ENCODE results near the gene PIGU.

PIGU gene

DNA sequence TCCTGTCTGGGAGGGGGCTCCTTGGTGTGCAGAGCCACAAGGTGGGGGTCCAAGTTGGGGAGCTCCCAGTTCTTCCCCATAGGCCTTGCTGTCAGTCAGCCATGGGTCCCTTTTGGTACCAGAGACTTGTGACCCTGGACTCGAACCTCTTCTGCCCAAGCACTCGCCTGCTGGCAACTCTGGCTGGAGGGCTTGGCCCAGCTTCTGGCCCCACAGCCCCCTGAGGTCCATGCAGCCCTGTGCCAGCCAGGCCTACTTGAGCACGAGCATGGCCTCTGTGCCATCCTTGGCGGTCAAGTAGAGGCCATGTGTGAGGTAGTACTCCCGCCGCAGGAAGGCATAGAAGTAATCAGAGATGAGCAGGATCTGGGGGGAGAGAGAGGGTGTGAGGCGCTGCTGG is 116.3 kb downstream of the PIGU start:
- no peak for DNase-seq
- Histone ChIP-seq H3K56ac (ENCODE audit: low read length) (no peak overlapping the region), H3K18ac (ENCODE audit: low read length) (no peak overlapping the region), H2BK15ac (replicated peaks; ENCODE audit: low read depth) (no peak overlapping the region), H3K27me3 (ENCODE audit: insufficient read depth, low read length, poor library complexity) (no peaks in the 10 kb centered on the region), H3K27ac (ENCODE audit: low read depth, low read length) (no peak overlapping the region), H3K23ac (ENCODE audit: low read length) (no peak overlapping the region), H3K36me3 (ENCODE audit: control insufficient read depth, insufficient read depth, low read length) (peaks cover under 1% of the 10 kb centered on the region), H2BK120ac (ENCODE audit: low read depth, low read length) (no peak overlapping the region), H2BK5ac (ENCODE audit: low read length) (no peak overlapping the region), H4K5ac (ENCODE audit: low read length) (no peak overlapping the region), H3K9ac (ENCODE audit: low read length) (no peak overlapping the region), H3K4me1 (ENCODE audit: control insufficient read depth, low read depth, low read length) (no peaks in the 10 kb centered on the region), H3K4ac (ENCODE audit: low read depth, low read length) (no peak overlapping the region), H3K79me1 (ENCODE audit: low read length) (no peaks in the 10 kb centered on the region), H2AK5ac (ENCODE audit: low read length) (no peak overlapping the region), H3K4me3 (ENCODE audit: low read length) (no peak overlapping the region), H4K8ac (ENCODE audit: low read depth, low read length) (no peak overlapping the region), H3K4me2 (ENCODE audit: low read length) (no peak overlapping the region), H3K79me2 (ENCODE audit: control insufficient read depth, insufficient read depth, low read length) (no peaks in the 10 kb centered on the region)
- WGBS (ENCODE audit: extremely low coverage, insufficient coverage, low lambda C conversion rate) = no CpG with 5 or more reads among the region's 7 CpGs

DNA sequence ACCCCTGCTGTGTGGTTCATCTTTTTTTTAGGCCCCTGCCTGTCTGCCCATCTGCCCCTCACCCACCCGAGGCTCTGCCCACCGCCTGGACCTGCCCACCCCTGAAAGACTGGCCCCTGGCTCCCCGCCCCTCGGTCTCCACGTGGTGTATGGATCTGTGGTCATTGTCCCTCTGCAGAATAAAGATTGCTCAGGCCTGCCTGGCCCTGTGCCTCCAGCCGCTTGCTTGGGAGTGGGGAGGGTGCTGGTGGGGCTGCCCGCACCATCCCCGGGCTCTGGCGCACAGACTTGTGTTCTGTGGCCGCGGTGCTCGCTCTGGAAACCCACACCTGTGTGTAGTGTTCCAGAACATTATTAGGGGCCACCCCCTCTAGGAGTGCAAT is 116.8 kb downstream of the PIGU start:
- no peak overlapping the region for H2AK5ac ChIP-seq (ENCODE audit: low read length)

DNA sequence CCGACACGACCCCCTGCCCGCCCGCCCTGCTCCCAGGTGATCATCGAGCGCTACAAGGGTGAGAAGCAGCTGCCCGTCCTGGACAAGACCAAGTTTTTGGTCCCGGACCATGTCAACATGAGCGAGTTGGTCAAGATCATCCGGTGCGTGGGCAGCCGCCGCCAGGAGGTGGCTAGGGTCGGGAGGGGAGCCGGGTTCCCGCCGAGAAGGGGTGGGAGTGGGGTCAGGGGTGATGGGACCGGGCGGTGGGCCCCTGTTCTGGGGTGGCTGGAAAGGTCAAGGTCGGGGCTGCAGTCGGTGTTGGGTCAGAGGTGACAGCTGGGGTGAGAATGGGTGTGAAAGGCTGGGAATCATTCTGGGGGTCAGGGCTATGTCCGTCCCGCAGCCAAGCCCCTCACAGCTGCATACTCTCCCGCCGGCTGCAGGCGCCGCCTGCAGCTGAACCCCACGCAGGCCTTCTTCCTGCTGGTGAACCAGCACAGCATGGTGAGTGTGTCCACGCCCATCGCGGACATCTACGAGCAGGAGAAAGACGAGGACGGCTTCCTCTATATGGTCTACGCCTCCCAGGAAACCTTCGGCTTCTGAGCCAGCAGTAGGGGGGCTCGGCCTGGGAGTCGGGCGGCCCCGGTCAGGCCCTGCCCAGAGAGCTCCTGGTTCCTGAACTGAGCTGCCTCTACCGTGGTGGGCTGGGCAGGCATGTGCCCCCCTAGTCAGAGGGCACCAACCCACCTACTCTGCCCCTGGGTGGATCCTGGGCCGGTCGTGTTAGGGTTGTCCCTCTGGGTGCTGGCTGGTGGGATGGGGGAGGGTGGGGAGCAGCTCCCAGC is 117.4 kb downstream of the PIGU start:
- H3K4me1 ChIP-seq (ENCODE audit: control insufficient read depth, low read depth, low read length) = no peaks in the 10 kb centered on the region
- H3K23ac ChIP-seq (ENCODE audit: low read length) = no peak overlapping the region
- H2BK5ac ChIP-seq (ENCODE audit: low read length) = no peak overlapping the region
- H3K56ac ChIP-seq (ENCODE audit: low read length) = peak overlapping the region; percentile 64
- H4K5ac ChIP-seq (ENCODE audit: low read length) = no peak overlapping the region
- WGBS (ENCODE audit: extremely low coverage, insufficient coverage, low lambda C conversion rate) = no CpG with 5 or more reads among the region's 43 CpGs
- no peak overlapping the region for H3K18ac ChIP-seq (ENCODE audit: low read length)
- no peak overlapping the region for H3K9ac ChIP-seq (ENCODE audit: low read length)
- no peak overlapping the region for H3K4ac ChIP-seq (ENCODE audit: low read depth, low read length)
- H3K27me3 ChIP-seq (ENCODE audit: insufficient read depth, low read length, poor library complexity) = no peaks in the 10 kb centered on the region
- no peak overlapping the region for H2BK120ac ChIP-seq (ENCODE audit: low read depth, low read length)
- H4K8ac ChIP-seq (ENCODE audit: low read depth, low read length) = no peak overlapping the region
- no peak overlapping the region for H2BK15ac ChIP-seq (replicated peaks; ENCODE audit: low read depth)
- H3K79me1 ChIP-seq (ENCODE audit: low read length) = no peaks in the 10 kb centered on the region
- no peak overlapping the region for H3K4me2 ChIP-seq (ENCODE audit: low read length)
- no peak overlapping the region for H2AK5ac ChIP-seq (ENCODE audit: low read length)
- no peaks in the 10 kb centered on the region for H3K79me2 ChIP-seq (ENCODE audit: control insufficient read depth, insufficient read depth, low read length)
- H3K4me3 ChIP-seq (ENCODE audit: low read length) = no peak overlapping the region
- H3K36me3 ChIP-seq (ENCODE audit: control insufficient read depth, insufficient read depth, low read length) = no peaks in the 10 kb centered on the region
- H3K27ac ChIP-seq (ENCODE audit: low read depth, low read length) = no peak overlapping the region
- no peak for DNase-seq

More for the DNA sequence above, 116.8 kb downstream of the PIGU start:
- Histone ChIP-seq H3K4me3 (ENCODE audit: low read length) (no peak overlapping the region), H4K5ac (ENCODE audit: low read length) (no peak overlapping the region), H3K27me3 (ENCODE audit: insufficient read depth, low read length, poor library complexity) (no peaks in the 10 kb centered on the region), H3K4ac (ENCODE audit: low read depth, low read length) (no peak overlapping the region), H3K79me1 (ENCODE audit: low read length) (no peaks in the 10 kb centered on the region), H3K27ac (ENCODE audit: low read depth, low read length) (no peak overlapping the region), H4K8ac (ENCODE audit: low read depth, low read length) (no peak overlapping the region), H3K23ac (ENCODE audit: low read length) (no peak overlapping the region), H3K4me1 (ENCODE audit: control insufficient read depth, low read depth, low read length) (no peaks in the 10 kb centered on the region), H3K56ac (ENCODE audit: low read length) (no peak overlapping the region), H3K18ac (ENCODE audit: low read length) (no peak overlapping the region), H3K79me2 (ENCODE audit: control insufficient read depth, insufficient read depth, low read length) (no peaks in the 10 kb centered on the region), H2BK5ac (ENCODE audit: low read length) (no peak overlapping the region), H2BK15ac (replicated peaks; ENCODE audit: low read depth) (no peak overlapping the region), H3K36me3 (ENCODE audit: control insufficient read depth, insufficient read depth, low read length) (no peaks in the 10 kb centered on the region), H3K9ac (ENCODE audit: low read length) (no peak overlapping the region), H3K4me2 (ENCODE audit: low read length) (no peak overlapping the region), H2BK120ac (ENCODE audit: low read depth, low read length) (no peak overlapping the region)
- DNase-seq = no peak
- no CpG with 5 or more reads among the region's 12 CpGs for WGBS (ENCODE audit: extremely low coverage, insufficient coverage, low lambda C conversion rate)

DNA sequence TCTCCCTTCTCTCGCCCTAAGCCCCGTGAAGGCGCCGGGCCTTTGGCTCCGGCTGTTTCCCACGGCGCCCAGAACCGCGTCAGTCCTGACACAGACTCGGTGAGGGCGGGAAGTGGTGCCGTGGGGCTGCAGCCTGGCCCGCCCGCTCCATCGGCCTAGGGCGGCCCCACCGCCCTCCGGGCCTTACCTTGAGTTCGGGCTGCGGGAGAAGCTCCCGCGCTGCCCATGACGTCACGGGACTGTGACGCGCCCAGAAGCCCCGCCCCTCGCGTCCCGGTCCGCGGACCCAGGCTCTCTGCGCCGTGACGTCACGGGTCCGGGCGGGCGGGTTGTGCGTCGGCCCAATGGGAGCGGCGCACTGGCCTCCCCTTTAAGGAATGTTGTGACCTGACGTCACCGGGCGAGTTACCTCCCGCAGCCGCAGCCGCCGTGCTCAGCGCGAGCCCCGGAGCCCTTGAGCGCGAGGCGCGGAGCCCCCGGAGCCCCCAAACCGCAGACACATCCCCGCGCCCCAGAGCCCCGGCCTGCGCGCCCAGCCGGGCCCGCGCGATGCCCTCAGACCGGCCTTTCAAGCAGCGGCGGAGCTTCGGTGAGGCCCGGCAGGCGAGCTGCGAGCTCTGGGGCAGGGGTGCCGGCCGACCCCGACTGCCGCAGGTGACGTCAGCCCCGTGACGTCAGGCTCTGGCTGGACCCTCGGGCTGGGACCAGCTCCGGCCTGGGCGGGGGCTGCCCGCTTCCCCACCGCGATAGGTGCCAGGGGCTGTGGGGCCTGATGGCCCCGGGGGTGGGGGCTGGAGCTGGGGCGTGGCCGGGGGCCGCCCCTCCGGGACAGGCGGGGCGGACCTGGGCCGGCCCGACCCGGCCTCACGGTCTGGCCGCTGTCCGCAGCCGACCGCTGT is 118.3 kb downstream of the PIGU start, which contains the start of gene MAP1LC3A:
TSS of gene MAP1LC3A (plus strand) at position 399 of the 899 bp plus-strand sequence. CDS start at position 550, 151 bp downstream.
- Histone ChIP-seq H3K27ac (ENCODE audit: low read depth, low read length) (no peak within 1 kb of the TSS), H3K9ac (ENCODE audit: low read length) (peak within 1 kb of the TSS; percentile 59), H3K4me3 (ENCODE audit: low read length) (peak within 1 kb of the TSS; percentile 44), H3K4ac (ENCODE audit: low read depth, low read length) (no peak within 1 kb of the TSS), H2BK120ac (ENCODE audit: low read depth, low read length) (no peak within 1 kb of the TSS), H3K79me1 (ENCODE audit: low read length) (no peaks in the 10 kb centered on the region), H2AK5ac (ENCODE audit: low read length) (no peak within 1 kb of the TSS), H3K79me2 (ENCODE audit: control insufficient read depth, insufficient read depth, low read length) (no peaks in the 10 kb centered on the region), H3K23ac (ENCODE audit: low read length) (peak within 1 kb of the TSS; percentile 94), H3K56ac (ENCODE audit: low read length) (peak within 1 kb of the TSS; percentile 64), H3K27me3 (ENCODE audit: insufficient read depth, low read length, poor library complexity) (no peaks in the 10 kb centered on the region), H3K36me3 (ENCODE audit: control insufficient read depth, insufficient read depth, low read length) (no peaks in the 10 kb centered on the region), H3K18ac (ENCODE audit: low read length) (no peak within 1 kb of the TSS), H2BK5ac (ENCODE audit: low read length) (no peak within 1 kb of the TSS), H3K4me2 (ENCODE audit: low read length) (peak within 1 kb of the TSS; percentile 51), H3K4me1 (ENCODE audit: control insufficient read depth, low read depth, low read length) (no peaks in the 10 kb centered on the region), H4K8ac (ENCODE audit: low read depth, low read length) (no peak within 1 kb of the TSS), H2BK15ac (replicated peaks; ENCODE audit: low read depth) (no peak within 1 kb of the TSS), H4K5ac (ENCODE audit: low read length) (no peak within 1 kb of the TSS)
- DNase-seq = peak; percentile 96
- no CpG with 5 or more reads among the region's 103 CpGs for WGBS (ENCODE audit: extremely low coverage, insufficient coverage, low lambda C conversion rate)

DNA sequence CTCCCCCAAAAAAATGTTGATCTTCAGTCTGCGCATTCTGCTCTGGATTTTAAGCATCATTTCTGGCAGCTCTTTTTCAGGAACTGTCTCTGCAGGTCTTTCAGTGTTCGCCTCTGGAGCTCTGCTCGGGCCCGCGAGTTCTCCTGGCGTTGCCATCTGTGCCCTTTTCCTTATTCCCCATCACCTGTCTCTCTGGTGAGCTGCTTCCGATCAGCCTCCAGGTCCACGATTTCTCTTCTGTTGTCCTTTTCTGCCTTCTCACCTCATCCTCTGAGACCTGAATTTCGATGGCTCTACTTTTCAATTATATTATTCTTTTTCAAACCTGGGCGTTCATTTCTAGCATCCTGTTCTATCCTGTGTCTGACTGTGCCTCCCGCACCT is 119.0 kb downstream of the PIGU start:
- no peaks in the 10 kb centered on the region for H3K27me3 ChIP-seq (ENCODE audit: insufficient read depth, low read length, poor library complexity)
- H3K23ac ChIP-seq (ENCODE audit: low read length) = no peak overlapping the region
- no peak overlapping the region for H2AK5ac ChIP-seq (ENCODE audit: low read length)
- H3K56ac ChIP-seq (ENCODE audit: low read length) = peak overlapping the region; percentile 42
- no peaks in the 10 kb centered on the region for H3K79me1 ChIP-seq (ENCODE audit: low read length)
- no peaks in the 10 kb centered on the region for H3K4me1 ChIP-seq (ENCODE audit: control insufficient read depth, low read depth, low read length)
- DNase-seq = no peak
- H3K4me3 ChIP-seq (ENCODE audit: low read length) = peak overlapping the region; percentile 22
- H3K4ac ChIP-seq (ENCODE audit: low read depth, low read length) = no peak overlapping the region
- H2BK15ac ChIP-seq (replicated peaks; ENCODE audit: low read depth) = no peak overlapping the region
- H3K27ac ChIP-seq (ENCODE audit: low read depth, low read length) = no peak overlapping the region
- no peak overlapping the region for H3K18ac ChIP-seq (ENCODE audit: low read length)
- H3K36me3 ChIP-seq (ENCODE audit: control insufficient read depth, insufficient read depth, low read length) = no peaks in the 10 kb centered on the region
- H2BK5ac ChIP-seq (ENCODE audit: low read length) = no peak overlapping the region
- peak overlapping the region; percentile 57 for H3K9ac ChIP-seq (ENCODE audit: low read length)
- H3K4me2 ChIP-seq (ENCODE audit: low read length) = peak overlapping the region; percentile 51
- no peaks in the 10 kb centered on the region for H3K79me2 ChIP-seq (ENCODE audit: control insufficient read depth, insufficient read depth, low read length)
- H2BK120ac ChIP-seq (ENCODE audit: low read depth, low read length) = no peak overlapping the region
- H4K8ac ChIP-seq (ENCODE audit: low read depth, low read length) = no peak overlapping the region
- no peak overlapping the region for H4K5ac ChIP-seq (ENCODE audit: low read length)
- WGBS (ENCODE audit: extremely low coverage, insufficient coverage, low lambda C conversion rate) = no CpG with 5 or more reads among the region's 11 CpGs

All from mesendoderm (in vitro differentiated cells).